HAP-1 (cell line): ENCODE measurements around the gene ADRA1B.
"Not testable (repeated sequence)": the region's sequence is repeated elsewhere in the genome, so short reads cannot be mapped to it uniquely, and the experiment has no call there.

Source experiments
- DNase-seq, 2 experiments: peaks; one replicate each; pipeline ENCODE4 v3.0.0-alpha.2; 2016 to 2020; ENCODE audit warnings: low spot score in 2 of 2
- H3K27me3 ChIP-seq: fragments of 250-450 bp; sonication (Bioruptor Pico); 2 replicates; pipeline ENCODE4 v1.5.1; 2020; ENCODE audit warnings: low read depth, mild to moderate bottlenecking, moderate library complexity
- H3K36me3 ChIP-seq: fragments of 250-450 bp; sonication (Bioruptor Pico); replicated peaks from 2 replicates; pipeline ENCODE4 v1.5.1; 2020; ENCODE audit warnings: mild to moderate bottlenecking
- H3K4me1 ChIP-seq: fragments of 250-450 bp; sonication (Bioruptor Pico); 2 replicates; pipeline ENCODE4 v1.5.1; 2020; ENCODE audit warnings: mild to moderate bottlenecking
- H3K4me3 ChIP-seq: fragments of 250-450 bp; sonication (Bioruptor Pico); 2 replicates; pipeline ENCODE4 v1.5.1; 2020; ENCODE audit warnings: mild to moderate bottlenecking, moderate library complexity
- H3K9me3 ChIP-seq: fragments of 250-450 bp; sonication (Bioruptor Pico); 2 replicates; pipeline ENCODE4 v1.5.1; 2020; ENCODE audit warnings: mild to moderate bottlenecking, moderate library complexity
- in situ Hi-C: fragments of 300-500 bp; cut with MboI; formaldehyde crosslinking; loops from 3 replicates; pipeline ENCODE4 v1.14.3; 2020; ENCODE audit warnings: low sequenced_read_pairs, inconsistent platforms, mixed read lengths

The ADRA1B gene

DNA sequence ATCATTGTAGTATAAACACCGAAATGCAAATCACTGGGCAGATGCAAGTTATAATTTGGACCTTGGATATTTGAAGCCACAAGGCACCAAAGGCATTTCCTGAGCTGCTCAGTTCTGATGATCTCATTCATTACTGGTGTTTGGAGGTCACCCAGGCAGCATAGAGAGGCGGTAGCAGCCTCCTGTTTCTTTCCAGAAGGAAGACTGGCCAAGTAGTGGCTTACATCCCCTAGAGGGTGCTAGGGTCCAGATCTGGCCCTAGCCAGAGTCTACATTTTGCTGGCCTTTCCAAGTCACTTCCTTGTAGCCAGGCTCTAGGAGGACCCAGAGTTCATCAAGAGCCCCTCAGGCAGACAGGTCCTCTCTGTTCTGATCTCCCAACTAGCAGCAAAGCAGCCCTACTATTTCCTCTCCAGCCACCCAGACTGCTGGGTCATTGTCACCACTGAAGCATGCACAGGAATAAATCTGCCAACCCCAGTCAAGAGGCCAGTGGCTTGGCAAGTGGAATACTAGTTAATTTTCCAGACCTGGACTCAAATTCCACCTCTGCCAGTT, 59.3 kb downstream of the ADRA1B start:
- no peaks in the 10 kb centered on the region for H3K9me3 ChIP-seq
- H3K36me3 ChIP-seq, result no peaks in the 10 kb centered on the region
- in situ Hi-C loops, result loop anchor here (25.0 kb wide), 2 partner anchors 688 to 813 kb away; no protein-coding TSS in a partner anchor
- no peaks in the 10 kb centered on the region; the same call in 1 of the 2 replicates for H3K4me1 ChIP-seq
- H3K27me3 ChIP-seq, result peaks cover 34% of the 10 kb centered on the region
- H3K4me3 ChIP-seq, result no peak overlapping the region
- no peak for DNase-seq

DNA sequence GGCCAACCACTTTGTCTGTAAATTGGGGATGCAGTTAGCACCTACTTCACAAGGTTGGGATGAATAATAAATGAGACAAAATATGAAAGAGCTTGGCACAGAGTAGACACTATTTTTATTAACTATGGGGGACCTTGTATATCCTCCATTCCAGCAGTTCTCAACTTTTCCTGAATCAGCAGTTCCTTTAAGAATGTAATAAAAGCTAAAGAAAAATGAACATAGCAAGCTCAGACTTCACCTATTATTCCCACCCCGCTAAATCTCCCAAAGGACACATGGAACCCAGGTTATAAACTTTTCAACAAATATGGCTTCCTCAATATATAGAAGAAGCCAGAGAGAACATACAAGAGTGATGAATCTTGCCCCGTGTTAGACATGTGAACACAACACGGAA, 60.6 kb downstream of the ADRA1B start:
- Histone ChIP-seq H3K4me3 (no peak overlapping the region), H3K9me3 (no peaks in the 10 kb centered on the region), H3K27me3 (peaks cover 30% of the 10 kb centered on the region), H3K36me3 (no peaks in the 10 kb centered on the region), H3K4me1 (no peaks in the 10 kb centered on the region; the same call in 1 of the 2 replicates)
- in situ Hi-C loops, result loop anchor here (25.0 kb wide), 2 partner anchors 690 to 815 kb away; no protein-coding TSS in a partner anchor
- DNase-seq, result no peak

DNA sequence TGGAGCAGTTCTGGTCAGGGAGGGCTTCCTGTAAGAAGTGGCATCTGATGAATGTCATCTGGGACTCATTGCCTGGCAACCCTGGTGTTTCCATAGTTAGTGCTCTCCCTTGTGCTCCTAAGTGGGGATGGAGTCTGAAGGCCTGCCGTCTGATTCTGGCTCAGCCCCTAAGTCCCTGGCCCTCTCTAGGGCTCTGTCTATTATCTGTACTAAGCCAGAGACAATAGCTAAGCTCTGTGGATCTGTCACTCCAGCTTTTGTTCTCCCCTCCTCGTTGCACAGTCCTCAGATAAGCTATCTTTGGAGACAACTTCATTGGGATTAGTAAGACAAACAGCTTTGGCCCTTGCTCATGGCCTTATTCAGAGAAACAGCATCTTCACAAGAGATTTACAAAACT, 62.1 kb downstream of the ADRA1B start:
- Histone ChIP-seq H3K9me3 (no peaks in the 10 kb centered on the region), H3K4me1 (no peaks in the 10 kb centered on the region; the same call in 1 of the 2 replicates), H3K36me3 (no peaks in the 10 kb centered on the region), H3K4me3 (no peak overlapping the region), H3K27me3 (peaks cover 21% of the 10 kb centered on the region)
- DNase-seq, result peak; percentile 12 to 36
- in situ Hi-C loops, result loop anchor here (25.0 kb wide), 2 partner anchors 691 to 816 kb away; no protein-coding TSS in a partner anchor

DNA sequence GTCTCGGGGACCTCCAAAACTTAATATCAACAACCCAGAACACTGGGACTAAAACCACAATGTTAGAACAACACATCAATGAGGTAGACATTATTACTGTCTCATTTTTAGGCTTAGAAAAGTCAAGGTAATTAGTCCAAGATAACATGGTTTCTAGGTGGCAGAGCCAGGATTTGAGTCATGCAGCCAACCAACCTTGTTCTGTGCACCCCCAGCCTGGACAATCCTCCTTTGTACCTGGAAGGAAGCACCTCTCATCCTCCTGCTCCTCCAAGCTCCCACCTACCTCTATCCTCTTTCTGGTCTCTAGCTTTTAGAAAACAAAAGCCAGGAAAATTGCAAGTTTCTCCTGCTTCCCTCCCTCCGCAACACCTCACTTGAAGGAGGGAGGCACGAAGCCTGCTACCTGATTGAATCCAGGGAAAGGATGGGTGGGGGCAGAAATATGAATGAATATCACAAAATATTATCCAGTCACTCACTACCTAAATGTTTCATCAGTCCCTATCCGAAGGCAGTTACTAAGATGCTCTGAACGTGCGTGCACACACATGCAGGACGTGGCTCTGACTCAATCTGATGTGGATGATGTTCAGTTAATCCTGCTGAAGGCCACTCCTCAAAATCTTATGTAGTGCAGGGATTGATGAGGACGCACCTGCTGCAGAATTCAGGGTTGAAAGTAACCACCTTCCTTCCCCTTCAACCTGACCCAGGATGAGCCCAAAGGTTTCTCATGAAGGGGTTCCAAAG, 66.3 kb downstream of the ADRA1B start:
- in situ Hi-C loops, result loop anchor here (10.0 to 25.0 kb wide), 3 partner anchors 538 to 820 kb away; no protein-coding TSS in a partner anchor
- Histone ChIP-seq H3K9me3 (no peaks in the 10 kb centered on the region), H3K4me1 (peaks cover 2% of the 10 kb centered on the region; the same call in 1 of the 2 replicates), H3K27me3 (peaks cover 24% of the 10 kb centered on the region), H3K36me3 (no peaks in the 10 kb centered on the region), H3K4me3 (no peak overlapping the region)
- DNase-seq, result no peak

DNA sequence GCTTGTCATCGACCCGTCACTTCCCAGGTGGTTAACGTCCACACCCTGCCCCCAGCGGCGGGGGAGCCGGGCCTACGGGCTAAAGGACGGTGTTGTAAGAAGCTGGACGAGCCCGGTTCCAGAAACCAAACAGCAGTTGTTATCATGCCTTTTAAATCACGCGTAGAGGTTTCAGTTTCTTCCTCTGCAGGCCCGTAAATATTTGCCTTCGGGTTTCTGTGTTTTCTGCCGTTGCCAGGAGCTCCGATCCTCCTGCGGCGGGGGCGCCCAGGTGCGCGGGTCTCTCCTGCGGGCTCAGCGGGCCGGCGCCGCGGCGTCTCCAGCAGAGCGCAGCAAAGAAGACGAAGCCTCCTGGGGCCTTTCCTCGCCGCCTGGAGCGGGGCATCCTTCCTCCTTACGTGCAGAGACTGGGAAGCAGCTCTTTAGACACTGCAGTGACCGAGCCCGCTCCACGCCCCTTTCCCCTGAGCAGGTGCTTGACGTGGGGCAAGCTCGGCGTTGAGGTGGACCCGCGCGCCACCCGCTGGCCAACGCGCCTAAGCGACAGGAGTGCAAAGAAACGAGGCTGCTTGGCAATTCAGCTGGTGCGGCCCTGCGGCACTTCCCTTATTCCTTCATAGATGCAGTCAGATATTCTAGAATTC, 70.9 kb downstream of the ADRA1B start:
- Histone ChIP-seq H3K27me3 (peaks cover 21% of the 10 kb centered on the region), H3K36me3 (no peaks in the 10 kb centered on the region), H3K4me1 (0 out of 2 replicates have a peak, but pooled peaks cover 2% of the 10 kb centered on the region), H3K9me3 (no peaks in the 10 kb centered on the region), H3K4me3 (peak overlapping the region; percentile 20)
- in situ Hi-C loops, result loop anchor here (10.0 to 25.0 kb wide), 3 partner anchors 542 to 825 kb away; no protein-coding TSS in a partner anchor
- DNase-seq, result peak; percentile 72 to 87

DNA sequence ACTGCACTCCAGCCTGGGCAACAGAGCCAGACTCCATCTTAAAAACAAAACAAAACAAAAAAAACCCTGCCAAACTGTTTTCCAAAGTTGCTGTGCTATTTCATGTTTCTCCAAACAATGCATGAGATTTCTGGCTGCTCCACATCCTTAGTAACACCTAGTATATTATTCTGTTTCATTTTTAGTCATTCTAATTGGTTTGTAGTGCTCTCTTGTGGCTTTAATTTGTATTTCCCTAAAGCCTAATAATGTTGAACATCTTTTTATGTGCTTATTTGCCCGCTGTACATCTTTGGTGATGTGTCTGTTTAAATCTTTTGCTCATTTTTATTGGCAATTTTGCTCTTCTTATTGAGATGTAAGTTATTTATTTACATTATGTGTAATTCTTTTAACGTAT, 74.2 kb downstream of the ADRA1B start:
- Histone ChIP-seq H3K27me3 (peaks cover 25% of the 10 kb centered on the region), H3K4me1 (0 out of 2 replicates have a peak, but pooled peaks cover 2% of the 10 kb centered on the region), H3K36me3 (no peaks in the 10 kb centered on the region), H3K4me3 (no peak overlapping the region), H3K9me3 (no peaks in the 10 kb centered on the region)
- DNase-seq, result no peak
- in situ Hi-C loops, result loop anchor here (25.0 kb wide), 2 partner anchors 703 to 828 kb away; no protein-coding TSS in a partner anchor

DNA sequence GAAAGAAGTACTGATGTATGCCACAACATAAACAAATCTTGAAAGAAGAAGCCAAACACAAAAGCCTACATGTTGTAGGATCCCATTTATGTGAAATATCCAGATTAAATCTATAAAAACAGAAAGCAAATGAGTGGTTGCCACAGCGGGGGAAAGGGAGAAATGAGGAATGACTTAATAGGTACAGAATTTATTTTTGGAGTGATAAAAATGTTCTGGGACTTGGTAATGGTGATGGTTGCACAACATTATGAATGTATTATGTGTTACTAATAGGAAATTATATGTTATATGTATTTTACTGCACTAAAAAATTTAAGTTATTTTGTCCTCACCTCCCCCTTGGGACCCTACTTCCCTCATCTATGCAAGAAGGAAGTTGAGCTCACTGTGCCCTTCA, 76.3 kb downstream of the ADRA1B start:
- Histone ChIP-seq H3K27me3 (peaks cover 18% of the 10 kb centered on the region), H3K4me1 (no peaks in the 10 kb centered on the region), H3K9me3 (no peaks in the 10 kb centered on the region), H3K4me3 (no peak overlapping the region), H3K36me3 (no peaks in the 10 kb centered on the region)
- in situ Hi-C loops, result loop anchor here (25.0 kb wide), 2 partner anchors 705 to 830 kb away; no protein-coding TSS in a partner anchor
- no peak for DNase-seq

DNA sequence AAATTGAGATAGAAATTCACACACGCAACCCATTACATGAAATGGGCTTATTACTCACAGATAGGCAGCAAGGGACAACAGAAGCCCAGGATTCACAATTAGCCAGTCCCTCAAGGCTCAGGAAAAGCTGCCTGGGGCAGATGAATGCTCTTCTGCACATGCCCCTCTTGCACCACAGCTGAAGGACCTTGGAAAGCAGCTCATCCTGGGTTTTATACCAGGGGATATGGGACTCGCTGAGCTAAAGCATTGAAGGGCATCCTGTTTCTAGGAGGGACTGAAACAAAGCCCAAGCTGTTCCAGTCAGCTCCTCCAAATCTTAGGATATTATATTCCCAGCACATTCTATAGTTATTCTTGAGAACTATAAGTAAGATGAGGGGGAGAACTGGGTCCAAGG, 76.9 kb downstream of the ADRA1B start:
- in situ Hi-C loops, result loop anchor here (25.0 kb wide), 2 partner anchors 706 to 831 kb away; no protein-coding TSS in a partner anchor
- no peak overlapping the region for H3K4me3 ChIP-seq
- DNase-seq, result no peak

DNA sequence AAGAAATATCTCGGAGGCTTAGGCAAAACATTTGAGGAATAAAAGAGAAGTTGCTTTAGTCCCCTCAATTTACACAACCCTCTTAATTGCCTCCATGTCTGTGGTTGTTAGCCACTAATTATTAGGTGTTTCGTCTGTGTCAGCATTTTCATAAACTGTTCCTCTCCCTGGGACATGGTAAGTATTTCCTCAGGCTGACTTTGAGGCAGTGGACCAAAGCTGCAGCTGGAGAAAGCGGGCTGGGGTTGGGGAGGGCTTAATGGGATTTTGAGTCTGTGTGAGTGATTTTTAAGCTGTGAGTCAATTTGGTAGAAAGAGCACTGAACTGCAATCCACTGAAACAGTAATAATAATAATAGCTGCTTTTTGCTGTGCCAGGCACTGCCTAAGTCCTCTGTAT, 79.6 kb downstream of the ADRA1B start:
- DNase-seq, result no peak
- Histone ChIP-seq H3K4me3 (no peak overlapping the region), H3K36me3 (no peaks in the 10 kb centered on the region), H3K9me3 (no peaks in the 10 kb centered on the region), H3K4me1 (no peaks in the 10 kb centered on the region), H3K27me3 (peaks cover 26% of the 10 kb centered on the region)
- in situ Hi-C loops, result loop anchor here (25.0 kb wide), 2 partner anchors 709 to 834 kb away; no protein-coding TSS in a partner anchor

More for the DNA sequence above, 76.9 kb downstream of the ADRA1B start:
- Histone ChIP-seq H3K4me1 (no peaks in the 10 kb centered on the region), H3K36me3 (no peaks in the 10 kb centered on the region), H3K9me3 (no peaks in the 10 kb centered on the region), H3K27me3 (peaks cover 21% of the 10 kb centered on the region)

DNA sequence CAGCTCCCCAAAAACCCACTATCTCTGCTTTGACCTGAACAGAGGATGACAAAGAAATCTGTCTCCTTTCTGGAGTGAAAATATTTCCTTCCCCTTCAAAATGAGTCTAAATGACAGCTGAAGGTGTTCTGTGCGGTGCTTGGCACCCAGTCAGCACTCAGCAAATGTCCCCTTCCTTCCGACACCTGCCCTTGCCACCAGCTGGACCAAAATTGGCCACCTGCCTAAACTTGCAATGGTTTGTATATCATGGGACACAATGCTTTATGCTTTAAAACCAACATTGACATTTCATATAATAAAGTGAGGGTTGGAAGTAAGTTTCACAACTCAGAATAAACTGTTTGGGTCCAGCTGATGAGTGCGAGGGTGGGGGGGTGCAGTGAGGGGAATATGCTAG, 85.2 kb downstream of the ADRA1B start:
- Histone ChIP-seq H3K4me1 (no peaks in the 10 kb centered on the region), H3K4me3 (no peak overlapping the region), H3K9me3 (no peaks in the 10 kb centered on the region), H3K27me3 (peaks cover 22% of the 10 kb centered on the region), H3K36me3 (no peaks in the 10 kb centered on the region)
- in situ Hi-C loops, result no loop called here
- no peak for DNase-seq

DNA sequence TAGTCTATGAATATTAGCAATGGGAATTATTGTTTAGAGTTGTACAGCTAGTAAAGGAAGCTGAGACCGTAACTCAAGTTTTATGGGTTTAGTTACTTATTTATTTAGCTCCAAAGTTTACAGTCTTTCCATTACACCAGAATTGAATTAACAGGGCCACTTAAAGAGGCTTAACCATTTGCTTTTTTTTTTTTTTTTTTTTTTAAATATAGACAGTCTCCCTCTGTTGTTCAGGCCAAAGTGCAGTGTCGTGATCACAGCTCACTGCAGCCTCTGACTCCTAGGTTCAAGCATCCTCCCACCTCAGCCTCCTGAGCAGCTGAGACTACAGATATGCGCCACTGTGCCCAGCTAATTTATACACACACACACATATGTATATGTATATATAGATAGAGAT, 91.2 kb downstream of the ADRA1B start:
- Histone ChIP-seq H3K4me3 (no peak overlapping the region), H3K36me3 (peaks cover 12% of the 10 kb centered on the region), H3K4me1 (peaks cover 8% of the 10 kb centered on the region), H3K9me3 (no peaks in the 10 kb centered on the region), H3K27me3 (no peaks in the 10 kb centered on the region)
- in situ Hi-C loops, result no loop called here
- no peak for DNase-seq

DNA sequence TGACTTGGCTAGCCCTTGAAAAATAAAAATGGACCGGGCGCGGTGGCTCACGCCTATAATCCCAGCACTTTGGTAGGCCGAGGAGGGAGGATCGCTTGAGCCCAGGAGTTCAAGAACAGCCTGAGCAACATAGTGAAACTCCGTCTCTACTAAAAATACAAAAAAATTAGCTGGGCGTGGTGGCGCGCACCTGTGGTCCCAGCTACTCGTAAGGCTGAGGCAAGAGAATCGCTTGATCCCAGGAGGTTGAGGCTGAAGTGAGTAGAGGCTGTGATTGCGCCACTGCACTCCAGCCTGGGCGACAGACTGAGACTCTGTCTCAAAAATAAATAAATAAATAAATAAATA, 92.2 kb downstream of the ADRA1B start:
- H3K4me1 ChIP-seq, H3K27me3 ChIP-seq, in situ Hi-C loops, H3K9me3 ChIP-seq, DNase-seq: not testable (repeated sequence)
- Histone ChIP-seq H3K4me3 (peak overlapping the region; percentile 84; the same call in 1 of the 2 replicates), H3K36me3 (peaks cover 18% of the 10 kb centered on the region)

DNA sequence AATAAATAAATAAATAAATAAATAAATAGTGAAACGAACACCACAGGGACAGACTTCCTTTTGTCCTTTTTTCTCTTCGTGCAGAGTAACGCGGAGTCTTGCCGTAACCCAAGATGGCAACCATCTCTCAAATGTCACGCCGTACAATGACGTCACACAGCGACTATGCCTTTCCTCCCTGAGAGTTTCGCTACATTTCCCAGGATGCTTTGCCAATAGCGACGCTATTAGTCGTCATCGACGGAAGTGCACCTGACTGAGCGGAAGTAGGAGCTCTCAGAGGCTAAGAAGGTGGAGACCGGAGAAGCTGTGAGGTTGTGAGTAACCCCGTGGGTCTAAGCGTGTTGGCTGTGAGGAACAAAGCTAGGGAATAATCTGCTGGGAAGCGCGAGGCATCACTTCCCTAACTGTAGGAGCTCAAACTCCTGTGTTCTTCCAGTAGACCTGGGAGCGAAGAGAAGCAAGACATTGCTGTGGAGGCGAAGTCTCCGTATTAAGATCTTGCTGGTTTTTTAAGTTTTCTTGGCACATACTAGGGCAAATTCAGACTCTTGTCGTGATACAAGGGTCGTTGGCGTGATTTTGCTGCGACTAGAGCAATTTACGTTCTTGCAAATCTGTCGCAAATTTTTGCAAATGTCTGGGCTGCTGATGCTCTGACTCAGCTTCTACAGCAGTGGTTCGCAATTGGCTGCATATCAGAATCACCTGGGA, 92.8 kb downstream of the ADRA1B start, which contains the start of gene TTC1:
Gene TTC1, plus strand, starts transcription at position 263 of the 714 bp plus-strand sequence. CDS start 1,390 bp downstream, outside the sequence.
- DNase-seq, result peak; percentile 95 to 97
- Histone ChIP-seq H3K27me3 (no peaks in the 10 kb centered on the region), H3K4me3 (peak within 1 kb of the TSS; percentile 84), H3K36me3 (peaks cover 18% of the 10 kb centered on the region), H3K4me1 (peaks cover 8% of the 10 kb centered on the region), H3K9me3 (no peaks in the 10 kb centered on the region)
- in situ Hi-C loops, result no loop called here
